GM23248 (cell line): ENCODE results near the gene CRLF2.

Source experiments
- EZH2 ChIP-seq: fragments of 200-600 bp; sonication (generic); IDR thresholded peaks from 2 replicates; pipeline ENCODE4 v1.6.1; 2018; ENCODE audit warnings: antibody characterized with exemption, mild to moderate bottlenecking; ENCODE audit not compliant: insufficient read depth, poor library complexity, severe bottlenecking
- EZH2phosphoT487 ChIP-seq: fragments of 200-600 bp; sonication (generic); IDR thresholded peaks from 2 replicates; pipeline ENCODE4 v1.6.1; 2018; ENCODE audit warnings: antibody characterized with exemption, moderate library complexity, mild to moderate bottlenecking, low read depth; ENCODE audit not compliant: insufficient read depth

DNA sequence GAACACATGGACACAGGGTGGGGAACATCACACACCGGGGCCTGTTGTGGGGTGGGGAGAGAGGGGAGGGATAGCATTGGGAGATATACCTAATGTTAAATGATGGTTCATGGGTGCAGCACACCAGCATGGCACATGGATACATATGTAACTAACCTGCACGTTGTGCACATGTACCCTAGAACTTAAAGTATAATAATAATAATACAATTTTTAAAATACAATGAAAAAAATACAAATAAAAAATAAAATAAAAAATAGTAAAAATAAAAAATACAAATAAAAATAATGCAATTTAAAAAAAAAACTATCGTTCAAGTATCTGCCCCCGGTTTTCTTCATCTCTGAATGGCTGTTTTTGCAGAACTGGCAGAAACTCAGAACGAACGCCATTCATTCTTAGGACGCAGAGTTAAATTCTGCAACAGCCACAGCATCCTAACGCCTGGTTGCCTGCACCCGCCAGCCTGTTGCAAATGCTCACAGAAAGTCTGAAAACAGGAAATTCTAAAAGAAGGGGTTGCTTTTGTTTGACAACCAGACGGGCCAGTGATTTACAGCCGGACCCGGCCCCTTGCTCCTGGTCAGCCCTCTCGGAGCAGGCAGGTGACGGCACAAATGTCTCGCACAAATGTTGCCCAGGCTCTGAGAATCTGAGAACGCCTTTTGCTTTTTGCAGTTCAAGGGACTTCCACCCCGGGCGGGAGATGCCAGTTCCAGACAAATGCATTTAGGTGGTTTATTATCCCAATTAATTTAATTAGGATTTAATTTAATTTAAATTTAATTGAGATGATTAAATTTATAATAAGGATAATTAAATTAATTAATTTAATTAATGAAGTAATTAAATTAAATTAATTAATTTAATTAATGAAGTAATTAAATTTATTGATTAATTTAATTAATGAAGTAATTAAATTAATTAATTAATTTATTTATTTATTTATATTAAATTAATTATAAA, 47.8 kb downstream of the CRLF2 start:
- no peak for TF ChIP-seq EZH2phosphoT487
- TF ChIP-seq EZH2 = no peak
